Left lung (tissue), 10 donors: Measurements from ENCODE around the gene HRH4. TPM values are rescaled to one million over a fixed set of nuclear protein-coding genes. Genes with fewer than 3 reads are reported as not detected.

Experiments
- ATAC-seq: fragments of 200-7000 bp; cut with Tn5 transposase; one replicate; pipeline ENCODE4 v1.9.1; 2020; ENCODE audit warnings: moderate library complexity
- DNase-seq, 4 donors: peaks; one replicate each; pipeline ENCODE4 v3.0.0-alpha.2; 2013 to 2020
- H3K27ac ChIP-seq, 2 donors: fragments of 200-600 bp; sonication (generic) in 1 of 2; one replicate each; pipeline versions ENCODE4 v1.5.0 to v1.8.0; 2020 to 2021
- H3K27me3 ChIP-seq, 2 donors: fragments of 200-600 bp; sonication (generic) in 1 of 2; one replicate each; pipeline versions ENCODE4 v1.5.0 to v1.8.0; 2020 to 2021
- H3K36me3 ChIP-seq, 2 donors: fragments of 200-600 bp; sonication (generic) in 1 of 2; one replicate each; pipeline versions ENCODE4 v1.5.0 to v1.8.0; 2020 to 2021
- H3K4me1 ChIP-seq, 2 donors: fragments of 200-600 bp; one replicate each; pipeline ENCODE4 v1.8.0; 2021
- H3K4me3 ChIP-seq, 2 donors: fragments of 200-600 bp; sonication (generic) in 1 of 2; one replicate each; pipeline versions ENCODE4 v1.5.0 to v1.8.0; 2020 to 2021; ENCODE audit warnings: mild to moderate bottlenecking in 1 of 2
- H3K9me3 ChIP-seq, 2 donors: fragments of 200-600 bp; sonication (generic) in 1 of 2; one replicate each; pipeline versions ENCODE4 v1.5.0 to v1.8.0; 2020 to 2021
- CTCF ChIP-seq, 2 donors: fragments of 200-600 bp; sonication (generic) in 1 of 2; IDR thresholded peaks; one replicate each; pipeline versions ENCODE4 v1.5.0 to v1.8.0; 2021; ENCODE audit warnings: antibody characterized with exemption in 2 of 2
- intact Hi-C, 2 donors: fragments of 100-400 bp; cut with DNase I; formaldehyde crosslinking; loops; one replicate each; pipeline versions ENCODE4 v1.11.2 to v1.14.2; 2022
- polyA plus RNA-seq, 6 donors: library from polyadenylated mRNA; unstranded; fragments of 120-200 nt; gene quantifications; one replicate each; pipeline ENCODE4 v1.2.1, GENCODE V29; 2013; ENCODE audit not compliant: insufficient read length in 6 of 6
- total RNA-seq, 2 donors: library from RNA; stranded (reverse); fragmentation: NEBNext Ultra II Directional; extraction: Animal tissue kit (Norgen Biotek cat#: 25700); gene quantifications; one replicate each; pipeline ENCODE4 v1.2.1, GENCODE V29; 2021
- donor health status: DM: no; HTN: yes; CAD: no.
- donor health status: DM: no; HTN: no; CAD: no.

The HRH4 gene
- total and polyA plus RNA-seq, 8 donors: 0.06 to 7.5 (median 0.11) TPM; not detected in 2

DNA sequence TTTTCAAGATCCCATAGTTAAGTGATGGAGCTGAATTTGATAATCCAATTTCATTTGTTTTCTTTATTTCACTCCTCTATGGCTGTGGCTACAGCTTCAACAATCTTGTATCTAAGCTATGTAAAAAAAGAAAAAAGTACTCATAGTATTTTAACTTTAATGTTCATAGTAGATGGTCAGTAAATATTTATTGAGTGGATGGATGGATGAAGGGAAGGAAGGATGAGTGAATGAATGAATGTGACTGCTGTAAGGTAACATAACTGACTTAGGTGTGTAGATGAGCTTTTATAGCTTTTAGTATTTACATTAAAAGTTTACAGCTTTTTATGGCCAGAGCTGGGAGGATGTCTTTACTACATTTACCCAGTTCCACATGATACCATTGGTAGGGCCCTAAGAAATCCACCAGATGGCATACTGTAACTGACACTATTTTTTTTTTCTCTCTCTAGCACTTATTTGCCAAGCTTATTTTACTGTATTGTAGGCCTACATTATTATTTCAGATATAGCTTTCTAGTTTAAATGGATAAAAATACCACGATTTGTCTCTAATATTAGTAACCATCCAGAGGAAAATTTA is 13.4 kb upstream of the HRH4 start:
- intact Hi-C loops: no loop called here
- H3K27me3 ChIP-seq: no peaks in the 10 kb centered on the region
- no peak for TF ChIP-seq CTCF (IDR thresholded peaks at IDR 0.05)
- H3K27ac ChIP-seq: no peak overlapping the region
- peaks cover 0 to 74% of the 10 kb centered on the region in 2 donors for H3K36me3 ChIP-seq
- no peaks in the 10 kb centered on the region for H3K4me1 ChIP-seq
- no peak overlapping the region for H3K4me3 ChIP-seq
- no peak for ATAC-seq
- no peaks in the 10 kb centered on the region for H3K9me3 ChIP-seq
- peak in 2 of 4 donors; percentile 10 to 36 for DNase-seq

GRCh38 chr18:24447961-24448360 is 12.5 kb upstream of the HRH4 start:
- ATAC-seq (no peak), DNase-seq (no peak)
- intact Hi-C loops: no loop called here
- Histone ChIP-seq H3K27ac (no peak overlapping the region), H3K36me3 (peaks cover 0 to 67% of the 10 kb centered on the region in 2 donors), H3K27me3 (no peaks in the 10 kb centered on the region), H3K4me3 (no peak overlapping the region), H3K9me3 (no peaks in the 10 kb centered on the region), H3K4me1 (no peaks in the 10 kb centered on the region)
- no peak for TF ChIP-seq CTCF (IDR thresholded peaks at IDR 0.05)

- TF ChIP-seq CTCF (IDR thresholded peaks at IDR 0.05): no peak
- DNase-seq: no peak
- intact Hi-C loops: no loop called here
- no peak overlapping the region for H3K27ac ChIP-seq
- no peaks in the 10 kb centered on the region for H3K4me1 ChIP-seq
- no peaks in the 10 kb centered on the region for H3K27me3 ChIP-seq
- H3K36me3 ChIP-seq: peaks cover 0 to 3% of the 10 kb centered on the region in 2 donors
- no peak overlapping the region for H3K4me3 ChIP-seq
- no peak for ATAC-seq
- H3K9me3 ChIP-seq: no peaks in the 10 kb centered on the region
These were observed 3.9 kb upstream of the HRH4 start for GRCh38 chr18:24456549-24456948.

GRCh38 chr18:24459772-24460171 is 665 bp upstream of the HRH4 start:
- no peak for DNase-seq
- no peak for ATAC-seq
- intact Hi-C loops: no loop called here
- Histone ChIP-seq H3K9me3 (no peaks in the 10 kb centered on the region), H3K36me3 (no peaks in the 10 kb centered on the region), H3K4me3 (no peak overlapping the region), H3K27ac (peak overlapping the region in 1 of 2 donors; percentile 82), H3K4me1 (no peaks in the 10 kb centered on the region), H3K27me3 (no peaks in the 10 kb centered on the region)
- no peak for TF ChIP-seq CTCF (IDR thresholded peaks at IDR 0.05)

GRCh38 chr18:24461996-24462395 is 1.6 kb downstream of the HRH4 start:
- peak overlapping the region in 1 of 2 donors; percentile 82 for H3K27ac ChIP-seq
- H3K9me3 ChIP-seq: no peaks in the 10 kb centered on the region
- H3K36me3 ChIP-seq: no peaks in the 10 kb centered on the region
- ATAC-seq (no peak), DNase-seq (no peak)
- TF ChIP-seq CTCF (IDR thresholded peaks at IDR 0.05): no peak
- no peaks in the 10 kb centered on the region for H3K27me3 ChIP-seq
- intact Hi-C loops: no loop called here
- H3K4me3 ChIP-seq: peak overlapping the region in 1 of 2 donors; percentile 21
- peaks cover 0 to 7% of the 10 kb centered on the region in 2 donors for H3K4me1 ChIP-seq
